ENCODE data around the gene RBL1.
"Not testable (repeated sequence)": the region's sequence is repeated elsewhere in the genome, so short reads cannot be mapped to it uniquely, and the experiment has no call there.

DNA sequence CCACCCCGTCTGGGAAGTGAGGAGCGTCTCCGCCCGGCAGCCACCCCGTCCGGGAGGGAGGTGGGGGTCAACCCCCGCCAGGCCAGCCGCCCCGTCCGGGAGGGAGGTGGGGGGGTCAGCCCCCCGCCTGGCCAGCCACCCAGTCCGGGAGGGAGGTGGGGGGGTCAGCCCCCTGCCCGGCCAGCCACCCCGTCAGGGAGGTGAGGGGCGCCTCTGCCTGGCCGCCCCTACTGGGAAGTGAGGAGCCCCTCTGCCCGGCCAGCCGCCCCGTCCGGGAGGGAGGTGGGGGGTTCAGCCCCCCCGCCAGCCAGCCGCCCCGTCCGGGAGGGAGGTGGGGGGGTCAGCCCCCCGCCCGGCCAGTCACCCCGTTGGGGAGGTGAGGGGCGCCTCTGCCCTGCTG is 83.2 kb downstream of the RBL1 start:
- TF ChIP-seq, protein P1, sequence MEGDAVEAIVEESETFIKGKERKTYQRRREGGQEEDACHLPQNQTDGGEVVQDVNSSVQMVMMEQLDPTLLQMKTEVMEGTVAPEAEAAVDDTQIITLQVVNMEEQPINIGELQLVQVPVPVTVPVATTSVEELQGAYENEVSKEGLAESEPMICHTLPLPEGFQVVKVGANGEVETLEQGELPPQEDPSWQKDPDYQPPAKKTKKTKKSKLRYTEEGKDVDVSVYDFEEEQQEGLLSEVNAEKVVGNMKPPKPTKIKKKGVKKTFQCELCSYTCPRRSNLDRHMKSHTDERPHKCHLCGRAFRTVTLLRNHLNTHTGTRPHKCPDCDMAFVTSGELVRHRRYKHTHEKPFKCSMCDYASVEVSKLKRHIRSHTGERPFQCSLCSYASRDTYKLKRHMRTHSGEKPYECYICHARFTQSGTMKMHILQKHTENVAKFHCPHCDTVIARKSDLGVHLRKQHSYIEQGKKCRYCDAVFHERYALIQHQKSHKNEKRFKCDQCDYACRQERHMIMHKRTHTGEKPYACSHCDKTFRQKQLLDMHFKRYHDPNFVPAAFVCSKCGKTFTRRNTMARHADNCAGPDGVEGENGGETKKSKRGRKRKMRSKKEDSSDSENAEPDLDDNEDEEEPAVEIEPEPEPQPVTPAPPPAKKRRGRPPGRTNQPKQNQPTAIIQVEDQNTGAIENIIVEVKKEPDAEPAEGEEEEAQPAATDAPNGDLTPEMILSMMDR (conservative IDR thresholded peaks at IDR 0.05; ENCODE audit: low read length) = not testable (repeated sequence)
- not testable (repeated sequence) for TF ChIP-seq EZH2phosphoT487 (IDR thresholded peaks at IDR 0.05; ENCODE audit: borderline replicate concordance)

Data from Loucy (cell line).